GM21737 (cell line): ENCODE data around the gene CDH4.

Experiments
- ATAC-seq: cut with Tn5 transposase; IDR thresholded peaks from one replicate; pipeline ENCODE4 v1.9.1; 2021; ENCODE audit warnings: mild to moderate bottlenecking, moderate library complexity; ENCODE audit not compliant: unreplicated experiment

The CDH4 gene

DNA sequence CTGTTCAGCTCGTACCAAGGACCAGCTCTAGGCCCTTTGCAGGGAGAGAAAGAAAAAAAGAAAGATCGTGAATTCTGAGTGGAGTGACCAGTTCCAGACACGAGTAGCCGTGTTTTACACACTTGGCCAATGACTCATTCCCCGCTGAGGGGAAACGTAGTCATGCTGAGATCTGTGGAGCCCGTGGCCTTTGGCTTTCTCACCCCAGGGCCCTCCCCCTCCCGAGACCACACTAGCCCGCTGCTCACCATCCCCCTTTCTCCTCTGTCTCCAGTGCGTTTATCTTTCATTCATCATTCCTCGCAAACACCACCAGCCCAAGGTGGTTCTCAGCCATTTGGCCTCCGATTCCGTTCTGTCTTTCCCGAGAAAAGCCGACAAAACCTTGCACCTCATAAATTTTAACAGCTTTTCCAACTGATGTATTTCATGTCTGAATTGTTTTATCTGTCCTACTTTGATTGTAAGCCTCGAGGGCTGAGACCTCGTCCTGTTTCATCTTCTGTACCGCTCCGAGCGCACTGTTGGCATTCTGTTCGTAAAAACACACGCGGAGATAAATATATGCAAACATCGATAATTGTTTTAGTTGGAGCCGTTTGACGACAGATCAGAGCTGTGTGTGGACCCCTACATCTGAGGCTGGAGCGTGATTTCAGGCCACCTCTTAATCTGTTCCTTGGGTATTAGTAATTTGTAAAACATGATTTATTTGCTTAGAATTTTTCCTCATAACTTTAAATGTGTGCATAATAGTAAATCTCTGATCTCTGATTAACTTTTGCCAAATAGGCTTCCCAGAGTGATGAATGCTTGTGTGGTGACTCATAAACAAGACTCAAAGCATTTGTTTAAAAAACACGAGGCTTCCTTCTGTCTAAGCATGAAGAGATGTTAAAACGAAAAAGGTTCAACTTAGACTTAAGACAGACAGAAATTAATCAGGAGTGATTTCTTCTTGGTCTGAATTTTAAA lies 336.6 kb downstream of the CDH4 start:
- ATAC-seq = no peak

DNA sequence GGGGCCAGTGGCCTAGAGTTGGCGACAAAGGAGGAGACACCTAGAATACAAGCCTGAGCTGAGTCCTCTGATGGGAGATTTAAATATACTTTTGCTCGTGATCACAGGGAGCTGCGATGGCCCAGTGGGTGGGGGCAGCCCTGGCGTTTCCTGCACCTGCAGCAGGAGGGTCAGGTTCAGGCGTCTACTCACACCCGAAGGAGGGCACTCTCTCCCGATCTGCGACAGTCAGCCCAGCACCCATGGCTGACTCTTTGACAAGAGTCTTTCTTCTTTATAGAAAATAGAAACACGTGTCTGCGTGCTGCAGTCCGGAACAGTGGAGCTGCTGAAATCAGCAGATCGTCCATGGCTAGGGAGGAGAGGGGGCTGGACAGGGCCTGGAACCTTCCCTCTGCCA lies 338.2 kb downstream of the CDH4 start:
- no peak for ATAC-seq

DNA sequence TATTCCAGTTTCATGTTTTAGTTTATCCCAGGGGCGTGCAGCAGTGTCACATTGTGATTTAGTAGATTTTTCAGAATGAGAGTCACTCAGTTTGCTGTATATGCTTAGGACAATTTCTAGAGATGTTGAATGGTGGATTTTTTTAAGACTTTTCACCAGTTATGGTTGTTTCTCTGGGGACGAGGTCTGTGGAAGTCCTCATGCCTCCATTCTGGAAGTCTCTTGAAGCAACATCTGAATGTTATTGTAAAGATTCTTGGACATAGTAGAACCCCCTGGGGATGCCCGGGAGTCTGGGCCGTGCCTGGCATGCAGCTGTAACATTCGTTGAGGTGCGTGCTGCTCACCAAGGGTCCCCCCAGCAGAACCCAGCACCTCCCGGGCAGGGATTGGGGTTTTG lies 341.5 kb downstream of the CDH4 start:
- no peak for ATAC-seq

DNA sequence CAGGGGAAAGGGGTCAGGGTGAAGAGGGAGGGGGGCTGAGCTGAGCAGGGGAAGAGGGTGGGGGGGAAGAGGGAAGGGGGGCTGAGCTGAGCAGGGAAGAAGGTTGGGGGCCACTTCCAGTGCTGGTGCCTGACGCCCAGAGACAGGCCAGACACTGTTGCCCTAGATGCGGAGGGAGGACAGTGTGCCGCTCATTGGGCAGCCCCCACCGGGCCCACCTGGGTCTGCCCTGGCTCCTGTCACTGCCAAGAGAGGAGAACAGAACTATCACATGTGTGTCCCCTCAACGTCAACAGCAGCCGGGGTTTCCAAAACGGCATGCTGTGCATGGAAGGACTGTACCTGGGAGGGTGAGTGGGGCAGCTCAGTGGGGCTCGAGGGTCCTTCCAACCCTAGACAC lies 342.1 kb downstream of the CDH4 start:
- ATAC-seq = no peak

DNA sequence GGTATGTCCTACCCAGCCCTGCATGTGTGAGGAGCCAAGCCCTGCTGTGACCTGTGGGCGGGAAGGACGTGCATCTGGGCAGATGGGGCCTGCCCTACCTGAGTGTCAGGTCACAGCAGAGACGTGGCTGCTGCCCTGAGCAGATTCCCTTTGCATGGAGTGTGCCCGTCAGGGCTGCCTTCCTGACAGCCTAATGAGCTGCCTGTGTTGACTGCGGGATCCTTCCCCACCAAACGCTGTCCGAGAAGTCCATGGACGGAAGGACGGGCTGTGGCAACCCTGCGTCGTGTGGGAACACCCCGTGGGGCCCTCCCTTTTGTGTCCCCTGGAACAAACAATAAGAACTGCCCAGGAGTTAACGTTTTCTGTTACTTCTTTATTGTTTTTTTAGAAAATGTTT lies 343.2 kb downstream of the CDH4 start:
- ATAC-seq = no peak

DNA sequence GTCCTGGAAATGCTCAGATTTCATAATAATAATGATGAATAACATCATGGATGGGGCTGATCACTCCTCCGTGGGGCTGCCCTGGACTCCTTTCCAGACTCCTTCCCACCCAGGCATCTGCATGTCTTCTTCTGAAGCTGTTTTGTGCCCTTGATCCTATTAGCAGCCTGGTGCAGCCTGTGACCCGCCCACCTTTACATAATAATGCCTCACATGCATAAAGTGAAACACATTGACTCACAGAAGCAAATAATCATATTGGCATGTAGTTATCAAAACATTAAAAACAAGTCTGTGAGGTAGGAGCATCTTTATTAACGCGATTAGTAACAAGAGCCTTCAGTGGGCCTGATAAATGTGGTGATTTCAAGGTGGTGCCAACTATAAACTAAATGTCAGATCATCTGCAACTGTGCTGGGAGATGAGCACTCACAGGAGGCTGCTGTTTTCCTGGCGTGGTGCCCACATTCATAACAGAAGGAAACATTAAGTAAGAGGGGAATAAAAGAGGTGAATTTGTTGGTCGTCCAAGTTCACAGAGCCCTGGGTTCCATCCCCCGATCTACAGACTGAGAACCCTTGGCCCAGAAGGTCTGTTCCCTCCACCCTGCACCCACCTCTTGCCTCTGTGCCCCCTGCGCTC lies 344.7 kb downstream of the CDH4 start:
- no peak for ATAC-seq

DNA sequence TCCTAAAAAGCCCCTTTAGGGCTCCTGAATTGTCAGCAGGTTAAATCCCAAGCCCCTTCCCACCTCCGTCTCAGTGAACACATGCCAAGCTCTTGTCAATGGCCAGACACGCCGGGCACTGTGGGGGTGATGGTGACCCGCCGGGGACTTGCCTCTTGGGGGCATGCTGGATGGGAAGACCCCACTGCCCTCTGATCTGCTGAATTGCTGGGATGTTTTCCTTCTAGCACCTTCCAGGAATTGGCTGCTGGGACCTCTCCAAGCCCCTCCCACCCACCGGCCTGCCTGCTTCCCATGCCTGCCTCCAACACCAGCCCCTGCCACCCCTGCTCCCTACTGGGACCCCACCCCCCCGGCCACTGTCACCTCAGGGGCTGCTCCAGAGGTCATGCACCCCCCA lies 345.9 kb downstream of the CDH4 start:
- no peak for ATAC-seq

DNA sequence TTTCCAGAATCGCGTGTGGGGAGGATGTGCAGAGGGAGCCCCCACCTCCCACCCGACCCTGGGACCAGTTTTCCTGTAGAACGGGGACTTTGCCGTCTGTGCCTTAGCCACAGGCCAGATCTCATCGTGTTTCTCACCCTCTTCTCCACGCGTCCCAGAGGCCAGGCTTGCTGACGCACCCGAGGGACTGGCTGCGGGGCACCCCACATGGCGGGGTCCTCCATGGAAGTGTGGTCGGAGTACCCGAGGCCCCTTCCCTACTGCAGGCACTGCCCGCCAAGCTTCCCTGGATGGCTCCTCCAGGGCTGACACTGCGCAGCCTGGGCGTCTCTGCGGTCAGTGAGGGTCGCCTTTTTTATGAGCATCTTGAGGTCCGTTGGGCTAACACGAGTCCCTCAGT lies 346.5 kb downstream of the CDH4 start:
- ATAC-seq = no peak

DNA sequence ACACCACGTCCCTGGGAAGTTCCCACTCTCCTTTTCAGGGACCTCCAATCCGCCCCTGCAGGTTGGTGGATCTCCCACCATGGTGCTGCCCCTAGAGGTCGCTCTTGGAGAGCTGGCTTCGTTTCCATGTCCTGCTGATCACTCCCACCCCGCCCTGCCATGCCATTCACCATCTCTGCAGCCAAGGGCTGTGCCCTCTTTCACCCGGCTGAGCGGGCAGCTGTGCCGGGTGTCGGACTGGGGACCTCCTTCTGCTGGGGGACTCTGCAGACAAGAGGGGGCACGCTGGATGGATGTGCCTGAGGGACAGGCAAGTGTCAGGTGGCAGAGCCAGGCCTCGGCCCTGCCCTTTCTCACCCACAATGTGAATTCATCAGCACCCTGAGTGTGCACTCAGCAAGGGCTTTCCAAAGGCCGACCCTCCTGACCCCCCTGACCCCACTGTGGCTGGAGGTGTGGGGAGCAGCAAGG lies 347.0 kb downstream of the CDH4 start:
- no peak for ATAC-seq

DNA sequence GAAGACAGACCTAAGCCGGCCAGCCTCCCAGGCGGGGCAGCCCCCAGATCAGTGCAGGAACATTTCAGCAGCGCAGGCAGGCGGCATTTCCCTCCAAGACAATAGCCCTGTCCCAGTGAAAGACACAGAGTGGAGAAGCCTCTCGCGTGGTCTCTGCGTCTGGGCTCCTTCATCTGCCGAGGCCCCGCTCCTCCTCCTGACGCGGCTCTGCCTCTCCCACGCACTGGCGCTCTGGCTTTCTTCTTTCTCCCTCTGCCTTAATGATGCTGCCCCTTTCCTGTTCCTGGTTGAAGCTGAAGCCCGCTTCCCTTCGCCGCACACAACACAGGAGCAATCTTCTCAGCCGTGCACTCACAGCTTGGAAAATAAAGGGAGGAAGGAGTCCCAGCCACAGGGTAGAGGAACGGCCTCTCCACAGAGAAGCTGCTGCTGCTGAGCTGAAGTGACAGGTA lies 347.5 kb downstream of the CDH4 start:
- ATAC-seq = no peak

DNA sequence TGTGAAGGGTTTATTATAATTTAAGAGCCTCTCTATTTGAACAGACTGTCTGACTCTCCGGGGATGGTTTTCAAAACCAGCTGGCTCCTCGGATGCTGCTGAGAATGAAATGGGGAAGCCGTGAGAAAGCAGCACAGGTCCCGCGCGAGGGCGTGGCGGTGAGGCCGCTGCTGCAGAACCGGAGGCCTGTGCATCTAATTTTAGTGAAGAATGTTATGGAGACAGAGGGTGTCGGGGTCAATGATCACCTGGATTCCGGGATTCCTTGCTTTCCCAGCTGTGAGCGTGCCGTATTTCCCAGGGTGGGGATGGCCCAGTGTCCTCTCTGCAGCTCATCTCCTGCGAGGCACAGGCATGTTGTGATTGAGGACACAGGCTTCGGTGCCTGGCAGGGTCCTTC lies 348.0 kb downstream of the CDH4 start:
- no peak for ATAC-seq

DNA sequence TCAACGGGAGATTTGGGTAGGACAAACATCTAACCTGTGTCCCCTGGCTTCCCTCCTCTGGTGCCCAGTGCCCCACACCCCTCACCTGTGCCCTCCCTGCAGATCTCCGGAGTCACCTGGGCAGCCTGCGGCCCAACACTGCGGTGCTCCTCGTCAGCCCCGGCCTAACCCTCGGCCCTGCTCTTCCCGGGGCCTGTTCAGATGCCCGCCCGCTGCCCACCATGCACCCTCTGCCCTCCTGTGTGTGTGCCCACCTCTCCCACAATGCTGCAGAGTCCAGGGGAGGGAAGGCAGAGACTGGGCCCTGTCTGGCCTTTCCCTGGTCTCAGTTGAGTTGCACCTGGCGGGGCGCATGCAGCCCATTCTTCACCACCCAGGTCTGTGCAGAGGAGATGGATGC lies 349.3 kb downstream of the CDH4 start:
- no peak for ATAC-seq

DNA sequence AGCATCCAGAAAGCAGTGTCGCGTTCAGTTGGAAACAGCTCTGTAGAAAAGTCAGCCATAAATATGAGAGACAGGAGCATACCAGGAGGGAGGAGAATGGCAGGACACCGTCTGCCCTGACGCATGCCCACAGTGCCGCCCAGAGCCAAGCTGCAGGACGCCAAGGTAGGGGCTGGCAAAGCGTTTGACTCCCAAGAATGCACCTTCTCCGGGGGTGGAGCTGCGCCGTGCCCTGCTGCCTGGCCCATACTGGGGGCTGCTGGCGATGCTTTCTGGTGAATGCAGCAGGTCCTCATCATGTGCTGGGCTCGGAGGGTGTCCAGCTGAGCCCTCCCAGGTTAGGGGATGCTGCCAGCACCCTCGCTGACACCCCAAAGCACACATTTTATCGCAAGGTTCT lies 349.8 kb downstream of the CDH4 start:
- ATAC-seq = no peak

DNA sequence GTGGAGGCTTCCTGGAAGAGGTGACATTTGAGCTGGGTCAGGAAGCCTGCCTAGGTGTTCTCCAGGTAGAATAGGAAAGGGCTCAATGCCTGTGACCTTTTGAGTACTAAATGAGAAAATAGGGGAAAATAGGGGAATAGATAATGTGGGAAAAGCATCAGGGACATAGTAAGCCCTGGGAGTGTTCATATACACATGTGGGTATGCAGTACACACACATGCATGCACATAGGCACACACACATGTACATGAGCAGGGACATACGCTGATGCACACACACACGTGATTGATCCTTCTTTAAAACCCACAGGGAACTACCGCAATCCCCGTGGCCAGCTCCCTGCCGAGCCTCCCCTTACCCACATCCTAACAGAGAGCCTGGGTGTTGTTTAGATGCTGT lies 351.7 kb downstream of the CDH4 start:
- ATAC-seq = no peak

DNA sequence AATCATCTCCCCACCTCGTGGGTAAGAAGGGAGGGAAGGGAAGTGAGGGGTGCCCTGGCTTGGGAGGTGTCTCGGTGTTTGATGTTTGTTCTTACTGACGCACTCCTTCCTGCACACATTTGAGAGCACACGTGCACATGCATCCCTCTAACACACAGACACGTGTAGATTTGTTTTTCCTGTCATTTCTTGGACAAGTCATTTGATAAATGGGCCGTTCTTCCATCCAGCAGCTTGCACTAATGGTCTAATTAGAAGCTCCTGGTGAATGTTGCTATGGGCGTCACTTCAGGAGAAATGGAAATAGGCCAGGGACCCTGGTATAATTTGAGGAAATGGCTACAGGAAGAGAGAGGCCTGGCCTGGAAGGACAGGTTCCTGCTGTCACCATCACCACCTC lies 352.5 kb downstream of the CDH4 start:
- no peak for ATAC-seq

DNA sequence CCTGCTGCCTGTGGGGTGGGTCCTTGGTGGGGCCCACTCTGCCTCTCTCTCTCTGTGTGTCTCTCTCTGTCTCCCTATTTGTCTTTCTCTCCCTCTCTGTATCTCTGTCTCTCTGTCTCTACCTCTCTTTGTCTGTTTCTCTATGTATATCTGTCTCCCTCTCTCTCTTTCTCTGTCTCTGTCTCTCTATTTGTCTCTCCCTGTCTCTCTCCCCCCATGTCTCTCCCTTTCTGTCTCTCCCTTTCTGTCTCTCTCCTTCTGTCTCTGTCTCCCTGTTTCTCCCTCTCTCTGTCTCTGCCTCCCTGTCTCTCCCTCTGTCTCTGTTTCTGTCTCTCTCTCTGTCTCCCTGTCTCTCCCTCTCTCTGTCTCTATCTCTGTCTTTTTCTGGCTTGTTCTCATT lies 353.2 kb downstream of the CDH4 start:
- no peak for ATAC-seq

DNA sequence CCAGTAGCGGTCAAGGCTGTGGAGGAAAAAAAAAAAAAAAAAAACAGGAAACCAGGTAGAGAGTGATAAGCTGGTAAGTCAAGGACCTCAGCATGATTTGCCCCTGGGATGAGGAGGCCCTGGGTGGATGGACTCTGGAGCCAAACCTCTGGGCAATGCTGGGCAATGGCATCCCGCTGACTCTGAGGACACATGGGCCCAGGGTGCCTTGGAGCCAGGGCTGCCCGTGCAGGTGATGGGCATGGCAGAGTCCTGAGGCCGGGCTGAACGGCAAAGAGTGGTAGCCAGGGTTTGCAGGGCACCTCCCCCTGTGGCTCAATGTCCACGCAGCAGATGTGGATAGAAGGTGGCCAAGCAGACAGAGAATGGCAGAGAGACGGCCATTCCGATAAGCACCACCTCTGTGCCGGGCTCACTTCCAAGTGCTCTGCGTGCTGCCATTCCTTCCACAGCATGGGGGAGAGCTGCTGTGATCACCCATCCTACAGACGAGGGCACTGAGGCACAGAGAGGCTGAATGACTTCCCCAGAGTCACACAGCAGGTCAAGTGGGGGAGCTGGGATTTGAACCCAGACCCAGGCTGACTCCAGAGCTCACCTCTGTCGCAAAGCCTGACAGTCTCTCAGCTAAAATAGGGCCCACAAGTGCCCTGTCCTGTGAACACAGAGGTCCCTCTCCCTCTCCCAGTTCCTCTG lies 353.9 kb downstream of the CDH4 start:
- ATAC-seq = no peak

DNA sequence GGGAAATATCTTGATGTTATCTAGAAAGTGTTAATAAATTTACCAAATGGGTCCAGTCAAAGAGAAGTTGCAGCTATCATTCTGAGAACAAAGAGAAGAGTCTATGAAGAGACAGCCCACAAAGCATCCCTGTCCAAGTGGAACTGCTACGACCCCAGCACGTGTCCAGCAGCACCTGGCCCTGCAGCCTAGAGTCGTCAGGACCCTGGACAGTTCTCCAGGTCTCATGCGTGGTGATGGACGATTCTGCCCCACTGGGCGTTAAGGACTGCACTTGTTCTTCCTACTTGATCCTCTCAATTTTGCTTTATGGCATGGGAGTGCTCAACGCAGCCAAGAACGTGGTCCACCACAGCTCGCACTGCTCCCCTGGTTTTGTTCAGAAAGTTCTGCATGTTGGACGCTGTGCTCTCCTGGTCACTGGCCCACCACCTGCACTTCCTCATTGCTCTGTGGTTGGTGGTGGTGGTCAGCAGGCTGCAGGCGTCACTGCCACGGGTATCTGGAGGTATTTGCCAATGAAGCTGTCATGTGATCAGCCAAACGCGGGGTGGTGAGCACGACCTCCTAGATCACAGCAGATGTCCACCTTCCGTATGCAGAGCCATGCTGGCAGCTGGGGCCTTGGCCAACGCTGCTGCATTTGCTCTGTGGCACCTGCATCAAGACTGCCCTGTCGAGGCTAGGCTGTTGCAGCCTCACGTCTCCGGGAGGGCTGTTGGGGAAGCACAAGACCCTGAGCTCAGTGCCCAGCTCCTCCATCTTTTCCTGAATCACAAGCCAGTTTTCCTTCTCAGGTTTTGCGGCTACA lies 356.4 kb downstream of the CDH4 start:
- no peak for ATAC-seq

DNA sequence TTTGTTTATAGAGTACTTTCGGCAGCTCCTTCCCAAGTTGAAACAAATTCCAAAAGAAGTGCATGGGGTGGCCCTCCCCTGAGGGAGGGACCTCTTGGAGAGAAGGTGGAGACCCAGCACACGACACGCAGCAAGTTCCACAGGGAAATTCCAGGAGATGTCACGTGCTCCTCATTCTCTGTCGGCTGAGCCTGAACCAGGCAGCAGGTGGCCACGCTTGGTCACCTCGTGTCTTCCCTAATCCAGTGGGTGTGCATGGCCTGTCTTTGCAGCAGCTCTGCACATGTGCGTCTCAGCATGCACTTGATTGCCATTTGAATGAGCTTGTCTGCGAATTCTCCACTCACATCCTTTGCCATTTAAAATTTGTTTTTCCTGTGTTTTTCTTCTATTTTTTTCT lies 357.4 kb downstream of the CDH4 start:
- ATAC-seq = no peak

DNA sequence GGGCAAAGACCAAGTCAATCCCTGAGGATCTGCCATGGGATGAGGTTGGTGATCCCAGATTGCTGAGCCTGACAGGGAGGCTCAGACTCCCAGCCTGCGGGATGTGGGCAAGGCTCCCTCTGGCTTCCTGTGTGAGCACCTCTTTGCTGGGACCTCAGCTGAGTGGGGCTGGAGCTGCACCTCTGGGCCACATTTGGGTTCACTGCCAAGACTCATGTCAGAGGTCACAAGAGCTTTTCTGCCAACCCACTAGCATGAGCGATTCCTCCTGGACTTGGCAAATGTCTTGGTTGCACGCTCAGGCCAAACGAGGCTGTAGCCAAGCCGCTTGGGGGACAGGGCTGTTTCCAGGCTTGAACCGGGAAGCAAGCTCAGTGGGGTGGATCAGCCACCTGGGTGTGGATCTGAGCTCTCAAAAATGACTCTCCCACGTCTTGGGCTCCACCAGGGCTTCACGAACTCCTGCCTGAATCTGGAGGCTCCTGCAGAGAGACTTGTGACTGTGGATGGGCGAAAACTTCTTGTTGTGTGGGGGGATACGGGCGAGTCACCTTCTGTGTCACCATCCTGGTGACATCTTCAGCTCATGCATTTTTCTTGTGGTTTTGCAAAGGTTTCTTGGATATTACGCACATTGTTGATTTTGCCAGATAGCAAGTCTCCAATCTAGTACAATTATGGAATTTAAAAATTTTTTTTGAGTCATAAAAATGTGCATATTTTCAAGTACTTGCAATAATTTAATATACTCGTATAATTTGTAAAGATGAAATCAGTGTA lies 359.5 kb downstream of the CDH4 start:
- no peak for ATAC-seq
